HG03196 (cell line): ENCODE measurements around the gene PPP3CA.

Experiments used
- ATAC-seq: cut with Tn5 transposase; IDR thresholded peaks from one replicate; pipeline ENCODE4 v1.9.1; 2021; ENCODE audit not compliant: unreplicated experiment

Gene PPP3CA

DNA sequence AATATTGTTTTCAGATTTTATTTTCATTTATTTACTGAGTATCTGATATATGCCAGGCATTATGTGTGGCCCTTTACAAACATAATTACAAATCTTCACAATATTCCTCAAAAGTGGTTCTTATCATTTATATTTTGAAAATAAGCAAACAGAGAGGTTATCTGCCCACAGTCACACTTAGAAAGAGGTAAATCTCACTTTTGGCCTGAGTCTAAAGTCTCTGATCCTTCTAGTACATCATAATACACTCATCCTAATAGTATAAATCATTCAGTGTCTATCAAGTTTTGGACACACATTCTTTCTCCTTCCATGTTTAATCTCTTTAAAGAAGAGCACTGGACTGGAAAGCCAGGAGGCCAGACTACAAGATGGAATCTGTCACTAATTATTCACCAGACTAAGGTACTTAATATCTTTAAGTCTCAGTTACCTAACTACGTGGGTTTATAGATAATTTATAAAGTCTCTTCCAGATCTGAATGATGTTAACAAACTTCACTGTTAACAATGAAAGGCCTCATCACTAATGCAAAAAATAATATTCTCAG is 281.3 kb downstream of the PPP3CA start:
- no peak for ATAC-seq

- no peak for ATAC-seq
Observed at GRCh38 chr4:101065346-101065745, 282.0 kb downstream of the PPP3CA start.

DNA sequence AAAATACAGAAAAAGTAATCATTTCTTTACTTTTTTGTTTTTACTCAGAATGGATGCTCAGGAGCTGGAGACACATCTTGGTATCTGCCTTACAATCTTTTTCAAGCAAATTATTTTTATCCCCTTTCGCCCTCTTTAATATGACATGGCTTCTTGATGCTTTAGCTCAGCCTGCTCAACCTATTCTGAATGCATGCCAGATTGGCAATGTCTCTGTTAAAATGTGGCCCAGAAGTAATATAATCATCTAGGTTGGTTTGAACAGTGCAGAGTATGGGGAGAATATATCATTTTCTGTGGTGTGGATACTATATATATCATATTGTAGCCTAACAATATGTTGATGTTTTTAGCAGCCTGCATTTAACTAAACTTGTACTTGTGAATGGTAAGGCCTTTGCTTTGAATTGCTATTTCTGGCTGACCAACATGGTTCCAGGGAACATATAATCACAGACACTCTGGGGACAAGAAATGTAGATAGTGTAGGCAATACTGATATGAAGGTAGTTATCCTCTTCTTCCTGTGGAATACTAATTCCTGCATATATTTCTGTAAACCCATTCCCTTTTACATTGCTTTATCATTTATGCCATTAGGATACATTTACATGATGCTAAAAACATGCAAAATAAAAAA is 282.7 kb downstream of the PPP3CA start:
- no peak for ATAC-seq

- no peak for ATAC-seq
Observed at GRCh38 chr4:101055392-101055791, 291.9 kb downstream of the PPP3CA start.

GRCh38 chr4:101050837-101051205 is 296.5 kb downstream of the PPP3CA start:
- no peak for ATAC-seq

DNA sequence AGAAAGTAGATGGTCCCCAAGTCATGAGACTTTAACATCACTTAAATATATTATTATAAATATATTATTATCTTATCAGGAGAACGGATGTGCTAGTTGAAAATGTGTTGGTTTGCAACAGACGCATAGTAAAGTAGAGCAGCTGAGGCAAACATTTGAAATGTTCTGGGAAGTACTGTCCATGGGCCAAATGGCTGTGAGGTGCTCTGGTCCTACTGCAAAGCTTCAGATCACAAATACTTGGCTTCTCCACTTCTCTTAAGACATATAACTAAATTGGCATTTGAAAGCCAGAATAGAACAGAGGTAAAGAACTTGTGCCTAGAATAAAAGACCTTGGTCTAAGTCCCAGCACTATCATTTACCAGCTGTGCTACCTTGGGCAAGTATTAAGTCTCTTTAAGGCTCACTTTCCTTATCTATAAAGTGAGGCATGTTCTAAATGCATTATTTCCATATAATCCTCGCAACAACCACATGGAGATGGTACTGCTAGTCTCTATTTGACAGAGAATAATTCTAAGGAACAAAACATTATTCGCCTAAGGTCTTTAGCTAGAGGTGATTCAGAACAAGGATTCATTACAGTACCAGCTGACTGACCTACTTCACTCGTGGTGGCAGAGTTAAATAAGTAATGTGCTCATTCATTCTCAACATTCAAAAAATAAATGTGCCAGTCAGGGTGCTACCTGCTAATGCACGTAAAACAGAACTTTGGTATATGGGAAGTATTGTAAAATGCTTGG is 297.1 kb downstream of the PPP3CA start:
- no peak for ATAC-seq

DNA sequence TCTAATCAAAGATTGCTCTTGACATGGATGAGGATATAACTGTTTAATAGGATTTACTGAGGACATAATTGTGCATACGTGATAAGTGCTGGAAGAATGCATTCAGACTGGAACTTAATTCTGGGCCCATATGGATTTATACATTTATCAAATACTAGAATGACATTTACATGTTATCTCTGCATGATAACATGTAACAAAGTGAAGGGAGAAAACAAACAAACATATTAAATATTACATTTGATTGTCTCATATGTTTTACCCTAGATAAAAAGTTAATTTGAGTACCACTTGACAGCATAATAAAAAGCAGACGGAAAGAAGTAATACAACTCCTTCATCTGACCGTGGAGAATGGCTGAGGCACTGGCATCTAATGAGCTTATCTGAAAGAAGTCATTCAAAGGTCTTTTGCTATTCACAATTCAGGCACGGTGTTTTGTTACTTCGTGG is 297.8 kb downstream of the PPP3CA start:
- ATAC-seq: no peak

DNA sequence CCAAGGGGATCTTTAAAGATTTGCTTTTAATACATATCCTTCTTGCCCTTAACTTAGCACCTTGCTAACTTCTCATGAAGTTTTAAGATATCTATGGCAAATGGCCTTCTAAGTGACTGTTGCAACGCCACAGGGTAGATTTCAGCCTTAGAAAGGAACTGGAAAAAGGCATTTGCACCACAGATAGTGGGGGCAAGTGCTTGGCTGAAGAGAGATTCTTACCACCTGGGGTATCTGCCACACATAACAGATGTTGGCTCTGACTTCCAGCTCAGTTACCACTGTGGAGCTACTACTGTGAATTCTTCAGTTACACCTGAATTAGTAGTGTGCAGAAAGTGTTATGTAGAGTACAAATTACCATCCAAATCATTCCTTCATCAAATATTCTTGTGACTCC is 302.6 kb downstream of the PPP3CA start:
- no peak for ATAC-seq

- ATAC-seq: no peak
Observed at GRCh38 chr4:101042847-101043246, 304.5 kb downstream of the PPP3CA start.

DNA sequence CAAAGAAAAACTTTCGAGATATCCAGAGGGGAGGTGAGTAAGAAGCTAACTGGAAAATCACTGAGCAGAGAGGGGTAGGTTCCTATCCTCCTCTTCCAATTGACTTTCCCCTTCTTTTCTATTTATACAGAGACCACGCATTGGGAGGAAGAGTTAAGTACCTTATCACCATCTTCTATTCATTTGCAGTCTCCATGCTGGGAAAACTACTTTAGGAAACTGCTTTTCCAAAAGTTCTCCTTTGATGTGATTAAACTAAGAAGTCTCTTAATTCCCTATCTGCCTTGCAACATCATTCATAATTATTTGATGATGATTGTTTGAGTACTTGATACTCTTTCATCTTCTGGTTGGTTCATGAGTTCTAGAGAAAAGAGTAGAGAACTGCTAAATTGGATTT is 306.6 kb downstream of the PPP3CA start:
- ATAC-seq: no peak

DNA sequence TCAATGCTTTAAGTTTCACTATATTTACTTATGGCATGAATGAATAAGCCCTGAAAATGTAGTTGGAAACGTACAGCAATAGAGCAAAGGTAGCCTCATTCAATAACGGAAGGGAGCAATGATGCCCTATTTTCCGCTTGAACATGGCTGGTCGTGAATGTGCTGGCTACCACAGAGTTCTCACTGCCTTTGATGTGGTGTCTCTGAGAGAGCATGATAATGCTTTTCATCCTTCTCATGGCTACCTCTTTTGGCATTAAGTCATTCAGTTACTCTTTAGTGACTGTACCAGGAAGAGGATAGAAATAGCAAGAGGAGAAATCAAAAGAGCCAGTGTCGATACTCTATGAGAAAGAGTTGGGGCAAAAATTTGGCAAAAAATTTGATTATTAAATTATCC is 308.0 kb downstream of the PPP3CA start:
- no peak for ATAC-seq

DNA sequence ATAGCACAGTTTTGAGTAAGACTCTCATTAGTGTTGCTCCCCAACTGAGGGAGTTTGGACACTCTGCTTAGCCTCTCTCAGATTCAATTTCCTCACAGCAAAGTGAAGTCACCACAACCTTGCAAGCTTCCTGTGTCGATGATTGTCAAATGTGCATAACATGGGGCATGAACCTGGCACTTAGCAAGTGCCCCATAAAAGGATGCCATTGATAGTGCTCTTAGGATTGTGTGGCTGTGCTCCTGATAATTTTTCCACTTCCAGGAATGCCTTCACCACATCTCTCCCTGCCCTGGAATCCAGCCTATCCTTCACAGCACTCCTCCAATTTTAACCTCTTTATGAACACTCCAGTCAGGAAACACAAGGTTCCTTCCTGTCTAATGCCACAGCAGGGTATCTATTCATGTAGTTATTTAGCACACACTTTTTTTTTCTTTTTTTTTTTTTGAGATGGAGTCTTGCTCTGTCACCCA is 309.4 kb downstream of the PPP3CA start:
- no peak for ATAC-seq

DNA sequence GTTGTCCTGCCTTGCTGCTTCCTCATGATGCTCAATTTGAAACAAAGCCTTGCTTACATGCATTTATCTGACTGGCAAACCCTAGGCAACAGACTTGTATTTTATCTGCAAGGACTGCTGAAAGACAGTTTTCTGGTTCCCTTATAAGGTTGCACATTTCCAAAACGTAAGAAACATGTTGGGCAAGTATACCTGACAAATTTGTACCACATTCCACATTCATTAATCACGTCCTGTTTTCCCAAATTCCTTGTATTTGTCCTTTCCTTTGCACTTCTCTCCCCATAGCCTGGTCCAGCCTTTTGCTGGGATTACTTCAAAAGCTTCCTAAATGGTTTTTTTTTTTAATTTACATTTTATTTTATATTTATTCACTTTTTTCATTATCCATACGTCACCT is 310.1 kb downstream of the PPP3CA start:
- ATAC-seq: no peak

- ATAC-seq: no peak
Observed at GRCh38 chr4:101035487-101035886, 311.8 kb downstream of the PPP3CA start.

- ATAC-seq: no peak
Observed at GRCh38 chr4:101033986-101034385, 313.3 kb downstream of the PPP3CA start.

DNA sequence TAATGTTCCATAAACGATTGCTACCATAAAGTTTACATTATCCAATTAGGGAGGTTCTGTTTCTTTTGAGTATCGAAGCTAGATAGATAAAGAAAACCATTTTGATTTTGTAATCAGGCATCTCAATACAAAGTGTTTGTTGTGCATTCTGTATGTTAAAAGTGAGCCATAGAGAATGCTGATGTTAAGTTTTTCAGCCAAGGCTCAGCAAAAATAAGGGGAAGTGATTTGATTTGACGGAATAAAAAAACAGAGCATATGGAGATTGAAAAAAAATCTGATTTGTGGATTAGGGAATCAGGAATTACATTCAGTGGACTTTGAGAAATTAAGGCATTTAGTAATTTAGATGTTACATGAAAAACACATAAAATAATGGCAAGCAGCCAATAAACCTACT is 314.8 kb downstream of the PPP3CA start:
- no peak for ATAC-seq

DNA sequence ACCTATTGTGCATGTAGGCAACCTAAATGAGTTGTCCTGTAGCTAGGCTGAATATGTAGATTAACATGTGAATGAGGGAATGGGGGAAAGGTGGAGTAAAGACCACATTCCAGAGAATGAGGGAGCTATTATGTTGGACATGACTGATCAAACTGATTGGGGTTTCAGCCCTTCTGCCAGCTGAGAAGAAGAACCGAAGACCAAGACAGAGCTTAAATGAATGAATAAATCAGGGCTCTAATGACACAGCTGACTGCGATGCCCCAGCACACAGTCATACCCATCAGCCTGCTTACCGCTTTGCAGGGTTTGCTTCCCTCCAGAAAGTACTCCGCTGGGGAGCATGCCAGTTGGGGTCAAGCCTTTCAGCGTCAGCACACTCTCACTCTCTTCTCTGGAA is 315.4 kb downstream of the PPP3CA start:
- ATAC-seq: no peak

DNA sequence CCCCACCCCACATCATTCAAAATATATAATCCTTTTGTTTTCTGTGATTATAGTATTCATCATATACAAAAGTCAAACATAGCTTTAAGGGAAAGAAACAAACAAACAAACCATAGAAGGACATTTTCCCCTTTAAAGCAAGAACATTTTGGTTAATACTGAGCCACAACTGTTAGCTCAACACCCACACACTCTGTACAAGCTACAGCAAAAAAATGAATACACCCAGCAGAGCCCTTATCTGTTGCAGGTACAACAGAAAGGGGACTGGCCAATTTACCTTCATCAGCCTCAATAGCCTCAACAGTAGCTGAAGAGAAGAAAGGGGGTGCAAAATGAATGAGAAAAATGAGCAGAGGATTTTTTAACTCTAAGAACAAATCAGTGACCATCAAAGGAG is 318.4 kb downstream of the PPP3CA start:
- no peak for ATAC-seq

GRCh38 chr4:101027721-101028120 is 319.6 kb downstream of the PPP3CA start:
- no peak for ATAC-seq

- ATAC-seq: no peak
Observed at GRCh38 chr4:101025755-101026154, 321.6 kb downstream of the PPP3CA start.

DNA sequence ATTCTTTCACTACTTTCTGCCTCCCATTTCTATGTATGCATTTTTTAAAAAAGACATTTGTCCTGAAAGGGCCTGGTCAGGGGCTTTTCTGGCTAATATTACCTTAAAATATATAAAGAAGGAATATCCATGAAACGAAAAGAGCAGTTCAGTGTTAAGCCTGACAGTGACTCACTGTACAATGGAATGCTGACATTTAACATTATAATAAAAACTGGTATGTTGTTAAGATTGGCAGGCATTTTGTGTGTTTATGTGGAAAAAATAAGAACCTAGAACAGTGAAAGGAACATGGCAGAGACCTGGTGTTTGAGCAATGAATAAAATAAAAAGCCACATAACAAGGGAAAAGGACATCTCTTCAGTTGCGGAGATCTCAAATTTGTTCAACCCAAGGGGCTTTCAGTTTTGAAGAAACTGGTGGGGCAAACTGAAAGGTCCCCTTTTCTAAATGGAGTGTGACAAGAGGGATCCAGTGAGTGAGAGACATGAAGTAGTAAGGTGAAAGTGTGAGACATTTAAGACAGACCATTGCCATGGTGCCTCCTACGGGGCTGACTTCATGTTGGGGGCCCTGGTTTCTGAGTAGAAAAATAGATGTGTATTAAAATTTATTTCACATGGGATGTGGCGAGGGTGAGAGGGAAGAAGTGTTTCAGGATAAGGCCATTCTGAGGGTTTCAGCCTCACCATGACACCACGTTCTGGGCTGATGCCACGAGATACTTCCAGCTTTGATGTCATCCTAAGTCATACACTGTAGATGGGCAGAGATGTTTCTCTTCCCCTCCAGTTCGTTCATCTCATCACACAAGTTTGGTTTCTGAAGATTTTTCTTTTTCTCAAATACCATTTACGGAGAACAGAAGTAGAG is 324.9 kb downstream of the PPP3CA start:
- no peak for ATAC-seq
